ENCODE measurements around the gene SUCO.
"Not testable (repeated sequence)": the region's sequence is repeated elsewhere in the genome, so short reads cannot be mapped to it uniquely, and the experiment has no call there.

The SUCO gene

GRCh38 chr1:172612478-172612877 lies 79.5 kb downstream of the SUCO start:
- no peak for DNase-seq (ENCODE audit: low read depth)

GRCh38 chr1:172613294-172613693 lies 80.3 kb downstream of the SUCO start:
- DNase-seq (ENCODE audit: low read depth), result no peak

DNA sequence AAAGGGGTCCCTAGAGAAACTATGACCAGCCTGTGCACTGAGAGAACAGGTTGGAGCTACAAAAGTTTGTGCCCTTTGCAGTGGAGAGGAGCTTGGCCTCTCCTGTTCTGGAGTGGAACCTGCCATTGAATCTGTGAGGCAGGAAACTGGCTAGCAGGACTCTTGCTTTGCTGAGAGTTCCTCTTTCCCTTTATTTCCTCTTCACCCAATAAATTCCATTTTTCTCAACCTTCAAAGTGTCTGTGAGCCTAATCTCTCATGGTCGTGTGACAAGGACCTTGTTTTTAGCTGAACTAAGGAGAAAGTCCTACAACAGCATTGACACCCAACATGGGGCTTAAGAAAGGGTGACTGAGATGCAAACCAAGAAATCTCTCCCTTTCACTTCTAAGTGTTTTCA lies 83.2 kb downstream of the SUCO start:
- DNase-seq (ENCODE audit: low read depth), result no peak

DNA sequence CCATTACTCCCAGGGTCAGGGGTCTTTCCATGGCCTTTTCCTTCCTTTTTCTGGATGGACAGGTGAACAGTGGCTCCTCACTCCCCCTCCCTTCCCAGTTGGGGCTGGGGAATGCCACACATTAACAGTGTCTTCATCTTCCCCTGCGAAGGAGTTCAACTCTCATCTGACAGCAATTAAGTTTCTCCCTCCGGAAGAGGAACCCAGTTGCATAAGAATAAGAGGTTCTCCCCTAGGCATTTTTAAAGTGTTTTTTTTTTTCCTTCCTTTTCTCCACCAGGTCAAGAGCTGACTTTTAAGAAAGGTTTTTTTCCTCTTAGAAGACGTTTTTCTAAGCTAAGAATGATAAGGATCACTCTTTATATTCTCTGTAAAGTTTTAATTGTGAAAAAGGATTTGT lies 83.7 kb downstream of the SUCO start:
- DNase-seq (ENCODE audit: low read depth), result no peak

DNA sequence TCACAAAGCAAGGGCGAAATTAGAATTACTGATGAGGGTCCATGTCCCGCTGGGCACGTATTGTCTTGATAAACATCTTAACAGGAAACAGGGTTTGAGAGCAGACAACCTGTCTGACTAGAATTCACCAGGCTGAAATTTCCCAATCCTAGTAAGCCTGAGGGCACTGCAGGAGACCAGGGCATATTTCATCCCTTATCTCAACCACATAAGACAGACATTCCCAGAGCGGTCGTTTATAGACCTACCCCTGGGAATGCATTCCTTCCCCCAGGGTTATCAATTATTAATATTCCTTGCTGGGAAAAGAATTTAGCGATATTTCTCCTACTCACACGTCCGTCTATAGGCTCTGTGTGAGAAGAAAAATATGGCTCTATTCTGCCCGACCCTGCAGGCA lies 87.7 kb downstream of the SUCO start:
- not testable (repeated sequence) for DNase-seq (ENCODE audit: low read depth)

- no peak for DNase-seq (ENCODE audit: low read depth)
Measured at GRCh38 chr1:172622541-172622940, 89.6 kb downstream of the SUCO start.

DNA sequence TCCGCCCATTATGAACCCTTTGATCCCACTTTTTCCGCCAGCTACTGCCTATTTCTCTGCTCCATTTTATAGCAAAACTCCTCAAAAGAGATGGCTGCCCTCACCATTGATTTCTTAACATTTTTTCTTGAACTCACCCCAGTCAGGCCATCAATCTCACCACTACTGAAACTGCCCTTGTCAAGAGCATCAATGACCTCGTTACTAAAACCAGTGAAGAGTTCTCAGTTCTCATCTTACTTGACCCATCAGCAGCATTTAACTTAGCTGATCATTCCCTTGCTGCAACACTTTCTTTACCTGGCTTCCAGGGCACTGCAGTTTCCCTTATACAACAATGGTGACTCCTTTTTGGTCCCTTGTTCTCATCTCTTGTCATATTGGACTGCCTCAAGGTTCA lies 90.8 kb downstream of the SUCO start:
- DNase-seq (ENCODE audit: low read depth), result no peak

- no peak for DNase-seq (ENCODE audit: low read depth)
Measured at GRCh38 chr1:172626845-172627244, 93.9 kb downstream of the SUCO start.

DNA sequence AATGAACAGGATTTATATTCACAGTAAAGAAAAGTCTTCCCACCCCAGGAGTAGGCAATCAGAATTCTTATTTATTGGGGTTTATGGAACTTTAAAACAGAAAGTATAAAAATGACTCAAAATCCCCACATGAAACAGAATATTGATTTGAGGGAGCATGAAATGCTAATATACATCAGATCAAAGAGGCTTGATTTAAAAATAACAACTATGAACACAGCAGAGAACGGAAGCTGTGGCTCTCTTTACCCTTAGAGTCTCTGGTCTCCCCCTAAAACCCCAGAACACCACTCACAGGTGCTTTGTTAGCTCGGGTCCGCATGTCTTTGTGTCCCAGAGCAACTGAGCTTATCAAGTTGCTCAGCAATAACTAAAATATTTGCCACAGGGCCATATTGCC lies 94.8 kb downstream of the SUCO start:
- DNase-seq (ENCODE audit: low read depth), result no peak

DNA sequence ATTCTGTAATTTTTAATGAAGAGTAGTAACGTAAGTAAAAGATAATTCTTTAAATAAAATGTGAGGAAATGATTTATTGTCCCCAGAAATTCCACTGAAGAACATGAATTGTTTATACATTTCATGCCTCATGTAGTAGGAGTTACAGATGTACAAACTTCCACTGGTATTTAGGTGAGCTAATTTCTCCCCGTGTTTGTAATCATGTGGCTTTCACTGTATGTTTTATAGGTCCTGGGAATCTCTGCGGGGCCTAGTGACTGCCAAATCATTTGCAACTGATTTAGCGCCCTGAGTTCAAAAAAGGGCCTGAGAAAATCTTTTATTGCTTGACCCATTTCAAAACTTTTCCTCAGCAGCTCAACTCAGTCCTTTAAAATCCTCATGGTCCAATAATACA lies 95.5 kb downstream of the SUCO start:
- no peak for DNase-seq (ENCODE audit: low read depth)

GRCh38 chr1:172629170-172629569 lies 96.2 kb downstream of the SUCO start:
- DNase-seq (ENCODE audit: low read depth), result no peak

- no peak for DNase-seq (ENCODE audit: low read depth)
Measured at GRCh38 chr1:172629638-172630037, 96.7 kb downstream of the SUCO start.

GRCh38 chr1:172630056-172630818 lies 97.3 kb downstream of the SUCO start:
- DNase-seq (ENCODE audit: low read depth), result no peak

DNA sequence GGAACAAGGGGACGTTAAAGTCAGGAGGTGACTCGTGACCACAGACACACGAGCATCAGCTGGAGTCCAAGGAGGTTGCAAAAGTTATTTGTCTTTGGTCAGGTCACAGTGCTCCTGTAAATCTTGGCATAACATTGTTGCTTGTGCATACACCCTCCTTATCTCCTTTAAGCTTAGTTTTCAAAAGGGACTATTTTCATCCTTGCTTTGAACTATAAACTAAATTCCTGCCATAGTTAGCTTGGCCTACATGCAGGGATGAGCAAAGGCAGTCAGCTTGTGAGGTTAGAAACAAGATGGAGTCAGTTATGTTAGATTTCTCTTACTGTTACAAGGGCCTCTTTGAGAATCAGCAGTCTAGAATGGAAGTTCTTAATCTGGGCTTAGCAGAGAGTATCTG lies 97.9 kb downstream of the SUCO start:
- no peak for DNase-seq (ENCODE audit: low read depth)

- no peak for DNase-seq (ENCODE audit: low read depth)
Measured at GRCh38 chr1:172637522-172637921, 104.6 kb downstream of the SUCO start.

GRCh38 chr1:172638249-172638648 lies 105.3 kb downstream of the SUCO start:
- no peak for DNase-seq (ENCODE audit: low read depth)

- DNase-seq (ENCODE audit: low read depth), result peak; percentile 44
Measured at GRCh38 chr1:172638885-172639831, 106.2 kb downstream of the SUCO start.

- no peak for DNase-seq (ENCODE audit: low read depth)
Measured at GRCh38 chr1:172640111-172640510, 107.2 kb downstream of the SUCO start.

DNA sequence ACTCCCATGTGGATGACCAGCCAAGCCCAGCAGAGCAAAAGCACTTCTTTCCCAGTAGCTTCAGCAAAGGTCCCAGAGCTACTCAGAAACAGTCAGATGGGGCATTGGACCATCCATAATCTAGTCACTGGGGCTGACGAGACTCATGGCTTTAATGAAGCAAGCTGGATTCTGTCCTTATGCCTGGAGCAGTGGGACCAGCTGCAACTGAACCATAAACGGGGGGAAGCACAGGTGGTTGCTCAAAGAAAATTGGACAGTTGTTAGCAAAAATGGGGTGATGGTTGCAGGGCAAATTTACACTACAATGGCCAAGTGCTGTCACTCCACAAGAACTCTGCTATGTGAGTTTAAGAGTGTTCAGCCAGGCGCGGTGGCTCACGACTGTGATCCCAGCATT lies 108.5 kb downstream of the SUCO start:
- DNase-seq (ENCODE audit: low read depth), result no peak

DNA sequence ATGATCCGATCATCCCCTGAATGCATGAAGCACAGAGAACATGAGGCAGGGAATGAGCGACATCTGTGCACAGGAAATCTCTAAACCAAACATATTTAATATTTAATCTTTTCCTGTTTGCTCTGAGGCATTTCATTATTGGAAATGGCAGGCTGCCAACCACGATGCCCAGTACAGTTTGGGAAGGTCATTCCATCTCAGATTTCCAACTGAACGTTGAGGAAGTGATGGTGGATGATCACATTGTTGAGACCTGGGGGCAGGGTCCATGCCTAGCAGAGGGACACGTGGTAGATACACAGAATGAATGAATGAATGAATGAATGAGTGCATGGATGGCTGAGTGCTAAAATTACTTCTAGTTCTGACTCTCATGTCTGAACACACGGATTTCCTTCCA lies 110.0 kb downstream of the SUCO start:
- no peak for DNase-seq (ENCODE audit: low read depth)

DNA sequence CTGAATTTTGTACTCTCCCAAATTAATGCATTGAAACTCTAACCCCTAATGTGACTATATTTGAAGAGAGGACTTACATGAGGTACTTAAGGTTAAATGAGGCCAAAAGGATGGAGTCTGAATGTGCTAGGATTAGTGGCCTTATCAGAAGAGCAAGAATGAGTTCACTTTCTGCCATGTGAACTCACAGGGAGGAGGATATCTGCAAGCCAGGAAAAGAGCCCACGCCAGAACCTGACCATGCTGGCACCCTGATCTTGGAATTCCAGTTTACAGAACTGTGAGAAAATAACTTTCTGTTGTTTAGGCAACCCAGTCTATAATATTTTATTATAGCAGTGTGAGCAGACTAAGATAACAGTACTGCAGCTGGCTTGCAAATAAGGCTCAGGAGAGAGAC lies 113.7 kb downstream of the SUCO start:
- no peak for DNase-seq (ENCODE audit: low read depth)

DNA sequence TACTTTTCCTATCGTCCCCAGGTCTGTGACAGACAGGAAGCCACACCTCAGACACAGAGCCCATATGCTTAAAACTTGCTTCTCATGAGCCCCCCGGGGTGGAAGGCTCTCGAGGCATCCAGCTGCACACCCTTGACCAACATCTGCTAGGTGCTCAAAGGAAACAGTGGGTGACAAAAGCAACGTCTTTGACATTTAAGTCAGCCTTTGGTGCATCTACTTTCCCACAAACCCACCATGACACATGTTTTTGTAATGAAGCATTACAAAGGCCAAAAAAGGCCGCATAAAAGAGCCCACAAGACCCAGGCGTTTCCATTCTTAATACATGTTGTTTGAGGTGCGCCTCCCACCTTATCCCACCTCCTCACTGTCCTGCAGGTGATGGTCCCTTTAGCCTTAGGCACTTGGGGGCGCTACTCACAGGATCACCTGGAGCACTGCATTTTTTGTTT lies 114.2 kb downstream of the SUCO start:
- DNase-seq (ENCODE audit: low read depth), result no peak

GRCh38 chr1:172647987-172648386 lies 115.0 kb downstream of the SUCO start:
- no peak for DNase-seq (ENCODE audit: low read depth)

Measured in stimulated activated CD8-positive, alpha-beta memory T cell treated with anti-CD3 and anti-CD28 coated beads, Interleukin-7, amount 100 ng/mL, for 24 hours (primary cell).